Activated T-cell treated with anti-CD3 and anti-CD28 coated beads, Interleukin-2, amount 50 U/mL, for 72 hours (primary cell): ENCODE measurements around the gene PCBP3. TPM values are rescaled to one million over a fixed set of nuclear protein-coding genes. Genes with fewer than 3 reads are reported as not detected.

Source experiments
- ATAC-seq, 2 donors: fragments of 150-1000 bp; cut with Tn5 transposase; replicated peaks in 1 of 2; 2 replicates each; pipeline ENCODE4 v1.10.0; 2021; ENCODE audit warnings: moderate library complexity in 2 of 2, mild to moderate bottlenecking in 1 of 2
- DNase-seq, 2 donors: peaks; one replicate each; pipeline ENCODE4 v3.0.0; 2021 to 2022; ENCODE audit warnings: mixed read lengths in 1 of 2
- H3K27ac Mint-ChIP-seq: one replicate; pipeline ENCODE4 v1.8.0; 2022; ENCODE audit warnings: mild to moderate bottlenecking, moderate library complexity, mixed read lengths
- H3K27me3 Mint-ChIP-seq: one replicate; pipeline ENCODE4 v1.8.0; 2022; ENCODE audit warnings: low read depth, mixed read lengths
- H3K36me3 Mint-ChIP-seq, 2 donors: one replicate each; pipeline ENCODE4 v1.8.0; 2022; ENCODE audit warnings: mixed read lengths in 2 of 2, mild to moderate bottlenecking in 1 of 2; ENCODE audit not compliant: insufficient read depth in 2 of 2
- H3K4me1 Mint-ChIP-seq: one replicate; pipeline ENCODE4 v1.8.0; 2022; ENCODE audit warnings: low read depth, mixed read lengths
- H3K4me3 Mint-ChIP-seq, 2 donors: one replicate each; pipeline ENCODE4 v1.8.0; 2022; ENCODE audit warnings: mild to moderate bottlenecking in 2 of 2, mixed read lengths in 2 of 2, moderate library complexity in 2 of 2
- H3K9me3 Mint-ChIP-seq, 2 donors: one replicate each; pipeline ENCODE4 v1.8.0; 2022; ENCODE audit warnings: mixed read lengths in 2 of 2
- total RNA-seq, 2 donors: library from RNA; stranded (reverse); gene quantifications; one replicate each; pipeline ENCODE4 v1.2.3, GENCODE V29; 2022

PCBP3 gene
- total RNA-seq, 2 donors from 2014 or later: 20.2 to 24.1 TPM

- H3K27ac Mint-ChIP-seq: no peak overlapping the region
- H3K4me1 Mint-ChIP-seq: no peaks in the 10 kb centered on the region
- no peaks in the 10 kb centered on the region for H3K27me3 Mint-ChIP-seq
- DNase-seq (no peak), ATAC-seq (no peak)
- H3K9me3 Mint-ChIP-seq: no peaks in the 10 kb centered on the region
- no peaks in the 10 kb centered on the region for H3K36me3 Mint-ChIP-seq
- no peak overlapping the region for H3K4me3 Mint-ChIP-seq
Observed at GRCh38 chr21:45909238-45909988, 265.9 kb downstream of the PCBP3 start.

DNA sequence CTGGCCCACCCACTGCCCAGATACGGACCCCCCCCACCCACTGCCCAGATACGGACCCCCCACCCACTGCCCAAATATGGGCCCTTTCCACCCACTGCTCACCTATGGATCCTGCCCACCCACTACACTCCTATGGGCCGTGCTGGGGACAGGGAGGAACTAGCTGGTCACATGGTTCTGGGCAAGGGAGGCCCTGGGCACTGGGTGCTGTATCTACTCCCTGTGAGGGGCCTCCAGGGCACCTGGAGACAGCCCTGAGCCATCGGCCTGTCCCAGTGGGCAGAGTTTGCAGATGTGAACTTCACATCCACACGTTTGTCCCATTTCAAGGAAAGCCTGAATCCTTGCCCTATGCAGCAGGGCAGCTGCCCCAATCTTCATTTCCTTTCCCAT is 266.6 kb downstream of the PCBP3 start:
- no peaks in the 10 kb centered on the region for H3K27me3 Mint-ChIP-seq
- H3K4me3 Mint-ChIP-seq: no peak overlapping the region
- H3K27ac Mint-ChIP-seq: no peak overlapping the region
- DNase-seq: no peak
- no peaks in the 10 kb centered on the region for H3K4me1 Mint-ChIP-seq
- no peaks in the 10 kb centered on the region for H3K36me3 Mint-ChIP-seq
- no peak for ATAC-seq
- no peaks in the 10 kb centered on the region for H3K9me3 Mint-ChIP-seq

- no peaks in the 10 kb centered on the region for H3K36me3 Mint-ChIP-seq
- H3K27ac Mint-ChIP-seq: no peak overlapping the region
- no peak overlapping the region for H3K4me3 Mint-ChIP-seq
Observed at GRCh38 chr21:45910548-45911221, 267.2 kb downstream of the PCBP3 start.

DNA sequence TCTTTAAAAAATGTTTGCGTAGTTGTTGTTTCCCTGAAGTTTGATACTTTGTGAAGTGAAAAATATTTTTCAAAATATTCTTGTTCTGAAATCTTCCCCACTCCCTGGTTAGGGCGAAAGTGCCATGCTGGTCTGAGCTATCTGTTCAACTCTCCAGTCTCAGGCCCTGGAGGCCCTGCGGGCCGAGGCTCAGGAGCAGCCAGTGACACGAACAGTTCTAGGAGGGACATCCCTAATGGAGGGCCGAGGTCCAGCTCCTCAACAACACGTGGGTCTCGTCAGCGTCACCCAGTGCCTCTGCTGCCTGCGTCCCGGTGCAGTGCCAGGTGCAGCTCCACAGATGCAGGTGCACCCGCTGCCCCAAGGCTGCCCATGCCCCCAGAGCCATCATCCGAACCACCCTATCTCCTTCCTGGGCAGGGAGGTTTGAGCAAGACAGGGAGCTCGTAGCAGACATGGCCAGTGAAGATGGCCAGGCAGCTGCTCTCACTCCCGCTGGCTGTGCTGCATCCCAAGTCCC is 268.3 kb downstream of the PCBP3 start:
- no peaks in the 10 kb centered on the region for H3K4me1 Mint-ChIP-seq
- DNase-seq: no peak
- ATAC-seq: no peak
- H3K27ac Mint-ChIP-seq: no peak overlapping the region
- H3K9me3 Mint-ChIP-seq: no peaks in the 10 kb centered on the region
- no peaks in the 10 kb centered on the region for H3K27me3 Mint-ChIP-seq
- H3K36me3 Mint-ChIP-seq: no peaks in the 10 kb centered on the region
- no peak overlapping the region for H3K4me3 Mint-ChIP-seq

More at GRCh38 chr21:45910548-45911221, 267.2 kb downstream of the PCBP3 start:
- Mint-ChIP-seq H3K4me1 (no peaks in the 10 kb centered on the region), H3K9me3 (no peaks in the 10 kb centered on the region), H3K27me3 (no peaks in the 10 kb centered on the region)
- DNase-seq (no peak), ATAC-seq (no peak)

DNA sequence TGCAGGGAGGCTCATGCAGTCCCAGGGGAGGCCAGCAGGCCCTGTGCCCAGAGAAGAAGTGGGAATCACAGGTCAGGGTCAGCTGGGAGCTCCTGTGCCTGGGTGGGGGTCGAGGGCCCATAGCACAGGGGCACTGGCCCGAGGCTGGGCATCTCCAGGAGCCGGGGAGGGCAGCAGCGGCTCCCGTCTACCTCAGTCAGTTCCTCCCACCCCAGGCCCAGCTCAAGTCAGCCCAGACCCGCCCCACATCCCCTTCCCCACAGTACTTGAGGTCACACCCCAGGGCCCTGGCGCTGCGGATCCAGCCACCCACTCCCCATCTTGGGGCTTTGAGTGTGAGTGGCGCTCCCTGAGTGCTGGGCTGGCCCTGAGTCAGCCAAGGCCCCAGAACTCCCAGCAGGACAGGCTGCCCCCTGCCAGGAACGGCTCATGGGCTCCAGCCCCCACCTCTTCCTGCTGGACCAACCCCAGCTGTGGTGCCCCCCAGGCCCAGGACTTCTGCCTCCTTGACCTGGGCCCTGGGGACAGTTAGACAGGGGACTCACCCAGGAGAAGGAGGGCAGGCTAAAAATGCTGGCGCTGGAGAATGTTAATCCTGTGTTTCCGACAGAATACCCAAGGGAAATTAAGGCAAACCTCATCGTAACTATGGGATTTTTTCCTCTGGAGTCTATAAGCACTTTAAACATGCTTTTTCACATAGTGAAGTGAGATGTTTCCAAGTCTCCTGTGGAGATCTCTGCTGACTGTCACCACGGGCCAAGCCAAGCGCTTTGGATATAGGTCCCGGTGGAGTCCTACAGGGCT is 269.3 kb downstream of the PCBP3 start:
- H3K36me3 Mint-ChIP-seq: no peaks in the 10 kb centered on the region

GRCh38 chr21:45913418-45913765 is 269.9 kb downstream of the PCBP3 start:
- H3K36me3 Mint-ChIP-seq: no peaks in the 10 kb centered on the region
- no peaks in the 10 kb centered on the region for H3K9me3 Mint-ChIP-seq
- no peak overlapping the region for H3K27ac Mint-ChIP-seq
- no peaks in the 10 kb centered on the region for H3K27me3 Mint-ChIP-seq
- no peak overlapping the region for H3K4me3 Mint-ChIP-seq
- ATAC-seq (no peak), DNase-seq (no peak)
- no peaks in the 10 kb centered on the region for H3K4me1 Mint-ChIP-seq

More for the DNA sequence above, 269.3 kb downstream of the PCBP3 start:
- no peaks in the 10 kb centered on the region for H3K27me3 Mint-ChIP-seq
- no peak overlapping the region for H3K4me3 Mint-ChIP-seq
- no peaks in the 10 kb centered on the region for H3K4me1 Mint-ChIP-seq
- peak in 1 of 2 donors; percentile 11 for ATAC-seq
- H3K9me3 Mint-ChIP-seq: no peaks in the 10 kb centered on the region
- no peak overlapping the region for H3K27ac Mint-ChIP-seq
- no peak for DNase-seq

DNA sequence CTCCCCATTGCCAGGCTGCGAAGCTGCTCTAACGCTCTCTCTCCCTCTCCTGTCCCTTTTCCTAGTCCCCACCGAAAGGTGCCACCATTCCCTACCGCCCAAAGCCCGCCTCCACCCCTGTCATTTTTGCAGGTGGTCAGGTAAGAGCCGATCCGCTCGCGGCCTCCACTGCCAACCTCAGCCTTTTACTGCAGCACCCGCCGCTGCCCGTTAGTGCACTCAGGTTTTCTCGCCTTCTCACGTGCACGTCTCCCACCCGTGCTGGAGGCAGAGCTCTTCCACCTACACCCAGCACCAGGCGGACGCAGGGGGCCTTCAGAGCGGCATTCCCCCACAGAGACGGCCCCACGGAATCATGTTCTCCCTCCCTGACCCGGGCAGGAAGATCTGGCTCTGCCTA is 270.4 kb downstream of the PCBP3 start:
- DNase-seq: no peak
- no peak overlapping the region for H3K4me3 Mint-ChIP-seq
- no peaks in the 10 kb centered on the region for H3K9me3 Mint-ChIP-seq
- no peaks in the 10 kb centered on the region for H3K36me3 Mint-ChIP-seq
- H3K27ac Mint-ChIP-seq: no peak overlapping the region
- ATAC-seq: no peak
- H3K27me3 Mint-ChIP-seq: no peaks in the 10 kb centered on the region
- H3K4me1 Mint-ChIP-seq: no peaks in the 10 kb centered on the region

- Mint-ChIP-seq H3K36me3 (no peaks in the 10 kb centered on the region), H3K27me3 (no peaks in the 10 kb centered on the region), H3K4me1 (no peaks in the 10 kb centered on the region), H3K27ac (no peak overlapping the region), H3K4me3 (no peak overlapping the region), H3K9me3 (no peaks in the 10 kb centered on the region)
- DNase-seq (no peak), ATAC-seq (no peak)
Observed at GRCh38 chr21:45914321-45914845, 270.9 kb downstream of the PCBP3 start.

- ATAC-seq: peak in 1 of 2 donors; percentile 5
- Mint-ChIP-seq H3K36me3 (no peaks in the 10 kb centered on the region), H3K27ac (no peak overlapping the region)
Observed at GRCh38 chr21:45916011-45916840, 272.7 kb downstream of the PCBP3 start.

DNA sequence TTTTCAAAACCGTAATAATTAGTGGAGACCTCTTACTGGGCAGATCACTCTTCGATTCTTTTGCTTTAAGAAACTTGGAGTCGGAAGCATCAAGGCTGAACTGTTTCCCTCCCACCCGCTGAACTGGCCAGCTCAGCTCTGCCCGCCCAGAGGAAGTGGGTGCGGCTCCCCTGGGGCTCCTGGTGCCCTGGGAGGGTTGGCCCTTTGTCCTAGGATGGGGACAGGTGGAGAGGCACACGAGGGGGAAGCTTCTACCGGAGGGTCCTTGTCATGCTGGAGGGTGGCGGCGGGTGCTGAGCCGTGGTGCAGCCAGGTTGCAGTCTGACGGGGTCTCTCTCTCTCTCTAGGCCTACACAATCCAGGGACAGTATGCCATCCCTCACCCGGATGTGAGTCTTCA is 273.7 kb downstream of the PCBP3 start:
- DNase-seq (no peak), ATAC-seq (no peak)
- H3K27me3 Mint-ChIP-seq: no peaks in the 10 kb centered on the region
- no peaks in the 10 kb centered on the region for H3K9me3 Mint-ChIP-seq
- H3K4me1 Mint-ChIP-seq: peaks cover 5% of the 10 kb centered on the region
- H3K4me3 Mint-ChIP-seq: no peak overlapping the region
- H3K27ac Mint-ChIP-seq: no peak overlapping the region
- H3K36me3 Mint-ChIP-seq: no peaks in the 10 kb centered on the region

More at GRCh38 chr21:45916011-45916840, 272.7 kb downstream of the PCBP3 start:
- H3K4me3 Mint-ChIP-seq: no peak overlapping the region
- H3K4me1 Mint-ChIP-seq: no peaks in the 10 kb centered on the region
- no peak for DNase-seq
- no peaks in the 10 kb centered on the region for H3K27me3 Mint-ChIP-seq
- H3K9me3 Mint-ChIP-seq: no peaks in the 10 kb centered on the region

GRCh38 chr21:45918011-45918410 is 274.5 kb downstream of the PCBP3 start:
- H3K36me3 Mint-ChIP-seq: peaks cover 0 to 2% of the 10 kb centered on the region in 2 donors
- no peaks in the 10 kb centered on the region for H3K9me3 Mint-ChIP-seq
- no peak overlapping the region for H3K27ac Mint-ChIP-seq
- DNase-seq (no peak), ATAC-seq (no peak)
- H3K27me3 Mint-ChIP-seq: no peaks in the 10 kb centered on the region
- H3K4me3 Mint-ChIP-seq: no peak overlapping the region
- peaks cover 10% of the 10 kb centered on the region for H3K4me1 Mint-ChIP-seq

GRCh38 chr21:45918835-45919447 is 275.4 kb downstream of the PCBP3 start:
- peaks cover 0 to 2% of the 10 kb centered on the region in 2 donors for H3K36me3 Mint-ChIP-seq
- H3K9me3 Mint-ChIP-seq: no peaks in the 10 kb centered on the region
- ATAC-seq (no peak), DNase-seq (no peak)
- H3K4me3 Mint-ChIP-seq: no peak overlapping the region
- H3K27ac Mint-ChIP-seq: no peak overlapping the region
- H3K27me3 Mint-ChIP-seq: no peaks in the 10 kb centered on the region
- H3K4me1 Mint-ChIP-seq: peaks cover 14% of the 10 kb centered on the region
